Activated T-cell treated with anti-CD3 and anti-CD28 coated beads, Interleukin-2, amount 50 U/mL, for 72 hours (primary cell): ENCODE measurements around the gene INPP4B. TPM values are rescaled to one million over a fixed set of nuclear protein-coding genes. Genes with fewer than 3 reads are reported as not detected.

ENCODE experiments used
- ATAC-seq, 2 donors: fragments of 150-1000 bp; cut with Tn5 transposase; replicated peaks in 1 of 2; 2 replicates each; pipeline ENCODE4 v1.10.0; 2021; ENCODE audit warnings: moderate library complexity in 2 of 2, mild to moderate bottlenecking in 1 of 2
- DNase-seq, 2 donors: peaks; one replicate each; pipeline ENCODE4 v3.0.0; 2021 to 2022; ENCODE audit warnings: mixed read lengths in 1 of 2
- H3K27ac Mint-ChIP-seq: one replicate; pipeline ENCODE4 v1.8.0; 2022; ENCODE audit warnings: mild to moderate bottlenecking, moderate library complexity, mixed read lengths
- H3K27me3 Mint-ChIP-seq: one replicate; pipeline ENCODE4 v1.8.0; 2022; ENCODE audit warnings: low read depth, mixed read lengths
- H3K36me3 Mint-ChIP-seq, 2 donors: one replicate each; pipeline ENCODE4 v1.8.0; 2022; ENCODE audit warnings: mixed read lengths in 2 of 2, mild to moderate bottlenecking in 1 of 2; ENCODE audit not compliant: insufficient read depth in 2 of 2
- H3K4me1 Mint-ChIP-seq: one replicate; pipeline ENCODE4 v1.8.0; 2022; ENCODE audit warnings: low read depth, mixed read lengths
- H3K4me3 Mint-ChIP-seq, 2 donors: one replicate each; pipeline ENCODE4 v1.8.0; 2022; ENCODE audit warnings: mild to moderate bottlenecking in 2 of 2, mixed read lengths in 2 of 2, moderate library complexity in 2 of 2
- H3K9me3 Mint-ChIP-seq, 2 donors: one replicate each; pipeline ENCODE4 v1.8.0; 2022; ENCODE audit warnings: mixed read lengths in 2 of 2
- total RNA-seq, 2 donors: library from RNA; stranded (reverse); gene quantifications; one replicate each; pipeline ENCODE4 v1.2.3, GENCODE V29; 2022

INPP4B gene
- total RNA-seq, 2 donors from 2014 or later = 64.9 to 67.3 TPM

GRCh38 chr4:142272452-142272851 lies 573.6 kb downstream of the INPP4B start:
- ATAC-seq (no peak), DNase-seq (no peak)
- H3K4me1 Mint-ChIP-seq = peaks cover 67% of the 10 kb centered on the region
- no peaks in the 10 kb centered on the region for H3K27me3 Mint-ChIP-seq
- no peak overlapping the region for H3K4me3 Mint-ChIP-seq
- peak overlapping the region; percentile 38 for H3K27ac Mint-ChIP-seq
- H3K9me3 Mint-ChIP-seq = no peaks in the 10 kb centered on the region
- H3K36me3 Mint-ChIP-seq = peaks cover 0 to 8% of the 10 kb centered on the region in 2 donors

- no peaks in the 10 kb centered on the region for H3K9me3 Mint-ChIP-seq
- no peak overlapping the region for H3K27ac Mint-ChIP-seq
- H3K36me3 Mint-ChIP-seq = peaks cover 0 to 7% of the 10 kb centered on the region in 2 donors
- ATAC-seq (no peak), DNase-seq (no peak)
- no peak overlapping the region for H3K4me3 Mint-ChIP-seq
- H3K4me1 Mint-ChIP-seq = peaks cover 67% of the 10 kb centered on the region
- no peaks in the 10 kb centered on the region for H3K27me3 Mint-ChIP-seq
These were observed 574.3 kb downstream of the INPP4B start for GRCh38 chr4:142271832-142272231.

GRCh38 chr4:142267101-142267500 lies 579.0 kb downstream of the INPP4B start:
- no peak for ATAC-seq
- Mint-ChIP-seq H3K4me1 (peaks cover 80% of the 10 kb centered on the region), H3K27me3 (no peaks in the 10 kb centered on the region), H3K27ac (peak overlapping the region; percentile 15), H3K4me3 (no peak overlapping the region), H3K9me3 (no peaks in the 10 kb centered on the region), H3K36me3 (peaks cover 6 to 23% of the 10 kb centered on the region in 2 donors)
- DNase-seq = no peak

- DNase-seq (no peak), ATAC-seq (no peak)
- peak overlapping the region; percentile 32 to 79 for H3K4me3 Mint-ChIP-seq
- H3K4me1 Mint-ChIP-seq = peaks cover 80% of the 10 kb centered on the region
- no peaks in the 10 kb centered on the region for H3K9me3 Mint-ChIP-seq
- H3K27ac Mint-ChIP-seq = peak overlapping the region; percentile 95
- peaks cover 7 to 25% of the 10 kb centered on the region in 2 donors for H3K36me3 Mint-ChIP-seq
- no peaks in the 10 kb centered on the region for H3K27me3 Mint-ChIP-seq
These were observed 580.2 kb downstream of the INPP4B start for GRCh38 chr4:142265946-142266345.

GRCh38 chr4:142265536-142265935 lies 580.6 kb downstream of the INPP4B start:
- Mint-ChIP-seq H3K9me3 (no peaks in the 10 kb centered on the region), H3K27me3 (no peaks in the 10 kb centered on the region), H3K27ac (peak overlapping the region; percentile 95), H3K4me3 (peak overlapping the region; percentile 32 to 79), H3K36me3 (peaks cover 8 to 27% of the 10 kb centered on the region in 2 donors), H3K4me1 (peaks cover 76% of the 10 kb centered on the region)
- ATAC-seq = peak; percentile 97 to 98
- peak; percentile 19 to 35 for DNase-seq

GRCh38 chr4:142264961-142265360 lies 581.1 kb downstream of the INPP4B start:
- Mint-ChIP-seq H3K27ac (peak overlapping the region; percentile 95), H3K4me1 (peaks cover 72% of the 10 kb centered on the region), H3K9me3 (no peaks in the 10 kb centered on the region), H3K27me3 (no peaks in the 10 kb centered on the region), H3K36me3 (peaks cover 8 to 31% of the 10 kb centered on the region in 2 donors), H3K4me3 (peak overlapping the region in 1 of 2 donors; percentile 79)
- ATAC-seq (peak in 1 of 2 donors; percentile 42), DNase-seq (no peak)

GRCh38 chr4:142262956-142263355 lies 583.1 kb downstream of the INPP4B start:
- Mint-ChIP-seq H3K4me1 (peaks cover 57% of the 10 kb centered on the region), H3K9me3 (peaks cover 1% of the 10 kb centered on the region in 2 donors), H3K4me3 (no peak overlapping the region), H3K36me3 (peaks cover 14 to 36% of the 10 kb centered on the region in 2 donors), H3K27ac (peak overlapping the region; percentile 44), H3K27me3 (no peaks in the 10 kb centered on the region)
- DNase-seq (no peak), ATAC-seq (no peak)

GRCh38 chr4:142248946-142249345 lies 597.2 kb downstream of the INPP4B start:
- no peak overlapping the region for H3K4me3 Mint-ChIP-seq
- DNase-seq (no peak), ATAC-seq (no peak)
- H3K27ac Mint-ChIP-seq = peak overlapping the region; percentile 34
- peaks cover 14 to 26% of the 10 kb centered on the region in 2 donors for H3K36me3 Mint-ChIP-seq
- no peaks in the 10 kb centered on the region for H3K4me1 Mint-ChIP-seq
- H3K9me3 Mint-ChIP-seq = peaks cover 0 to 3% of the 10 kb centered on the region in 2 donors
- no peaks in the 10 kb centered on the region for H3K27me3 Mint-ChIP-seq

- Mint-ChIP-seq H3K4me3 (no peak overlapping the region), H3K9me3 (peaks cover 0 to 3% of the 10 kb centered on the region in 2 donors), H3K27me3 (no peaks in the 10 kb centered on the region), H3K27ac (no peak overlapping the region), H3K4me1 (no peaks in the 10 kb centered on the region), H3K36me3 (peaks cover 14 to 19% of the 10 kb centered on the region in 2 donors)
- DNase-seq (no peak), ATAC-seq (no peak)
These were observed 602.8 kb downstream of the INPP4B start for GRCh38 chr4:142243255-142243654.

GRCh38 chr4:142242156-142242555 lies 603.9 kb downstream of the INPP4B start:
- ATAC-seq (no peak), DNase-seq (no peak)
- Mint-ChIP-seq H3K27me3 (no peaks in the 10 kb centered on the region), H3K9me3 (peaks cover 0 to 1% of the 10 kb centered on the region in 2 donors), H3K4me3 (no peak overlapping the region), H3K27ac (no peak overlapping the region), H3K36me3 (peaks cover 7 to 17% of the 10 kb centered on the region in 2 donors), H3K4me1 (no peaks in the 10 kb centered on the region)

- ATAC-seq (no peak), DNase-seq (no peak)
- Mint-ChIP-seq H3K27me3 (no peaks in the 10 kb centered on the region), H3K27ac (peak overlapping the region; percentile 86), H3K36me3 (peaks cover 2 to 25% of the 10 kb centered on the region in 2 donors), H3K4me3 (no peak overlapping the region), H3K4me1 (no peaks in the 10 kb centered on the region), H3K9me3 (no peaks in the 10 kb centered on the region)
These were observed 607.5 kb downstream of the INPP4B start for GRCh38 chr4:142238589-142238988.

GRCh38 chr4:142236268-142236667 lies 609.8 kb downstream of the INPP4B start:
- ATAC-seq = no peak
- Mint-ChIP-seq H3K27me3 (no peaks in the 10 kb centered on the region), H3K27ac (no peak overlapping the region), H3K36me3 (peaks cover 0 to 26% of the 10 kb centered on the region in 2 donors), H3K9me3 (no peaks in the 10 kb centered on the region), H3K4me3 (no peak overlapping the region), H3K4me1 (no peaks in the 10 kb centered on the region)
- no peak for DNase-seq

GRCh38 chr4:142231787-142232186 lies 614.3 kb downstream of the INPP4B start:
- Mint-ChIP-seq H3K9me3 (no peaks in the 10 kb centered on the region), H3K27me3 (no peaks in the 10 kb centered on the region), H3K27ac (no peak overlapping the region), H3K4me3 (no peak overlapping the region), H3K4me1 (no peaks in the 10 kb centered on the region), H3K36me3 (peaks cover 5 to 22% of the 10 kb centered on the region in 2 donors)
- no peak for DNase-seq
- ATAC-seq = no peak

- ATAC-seq (no peak), DNase-seq (no peak)
- no peaks in the 10 kb centered on the region for H3K27me3 Mint-ChIP-seq
- H3K9me3 Mint-ChIP-seq = no peaks in the 10 kb centered on the region
- no peak overlapping the region for H3K27ac Mint-ChIP-seq
- no peaks in the 10 kb centered on the region for H3K4me1 Mint-ChIP-seq
- H3K36me3 Mint-ChIP-seq = peaks cover 6 to 25% of the 10 kb centered on the region in 2 donors
- no peak overlapping the region for H3K4me3 Mint-ChIP-seq
These were observed 615.1 kb downstream of the INPP4B start for GRCh38 chr4:142230991-142231390.
